G401.6 (cell line): ENCODE data around the gene ALDOC.

Source experiments
- FAIRE-seq: peaks from 2 replicates; lab custom pipeline; 2012; peaks lifted over from hg19 to GRCh38; lab: Jason Lieb, UNC

Gene ALDOC

GRCh38 chr17:28552176-28552999 is 24.3 kb downstream of the ALDOC start, which contains the start of gene UNC119:
Gene UNC119 (minus strand): TSS chr17:28552624. CDS start chr17:28552557, 67 bp downstream.
- no peak for FAIRE-seq

- FAIRE-seq: no peak
Observed at GRCh38 chr17:28551421-28552175, 25.1 kb downstream of the ALDOC start.

GRCh38 chr17:28550858-28551257 is 25.8 kb downstream of the ALDOC start:
- FAIRE-seq: no peak

- no peak for FAIRE-seq
Observed at GRCh38 chr17:28549236-28550132, 27.2 kb downstream of the ALDOC start.

- FAIRE-seq: no peak
Observed at GRCh38 chr17:28548417-28549130, 28.1 kb downstream of the ALDOC start.

- peak; percentile 86 for FAIRE-seq
Observed at GRCh38 chr17:28547623-28548416, 28.9 kb downstream of the ALDOC start.

GRCh38 chr17:28547096-28547622 is 29.5 kb downstream of the ALDOC start:
- no peak for FAIRE-seq

- FAIRE-seq: no peak
Observed at GRCh38 chr17:28545787-28546415, 30.8 kb downstream of the ALDOC start.

- FAIRE-seq: no peak
Observed at GRCh38 chr17:28545141-28545503, 31.6 kb downstream of the ALDOC start.

GRCh38 chr17:28544402-28545140 is 32.1 kb downstream of the ALDOC start:
- FAIRE-seq: no peak

GRCh38 chr17:28541439-28541838 is 35.3 kb downstream of the ALDOC start:
- no peak for FAIRE-seq

- FAIRE-seq: no peak
Observed at GRCh38 chr17:28540231-28540630, 36.5 kb downstream of the ALDOC start.

GRCh38 chr17:28538296-28538895 is 38.3 kb downstream of the ALDOC start:
- FAIRE-seq: no peak

GRCh38 chr17:28537219-28537610 is 39.5 kb downstream of the ALDOC start:
- no peak for FAIRE-seq

GRCh38 chr17:28536532-28537218 is 40.0 kb downstream of the ALDOC start:
- no peak for FAIRE-seq

GRCh38 chr17:28534740-28535375 is 41.8 kb downstream of the ALDOC start:
- FAIRE-seq: no peak

- FAIRE-seq: no peak
Observed at GRCh38 chr17:28533091-28533807, 43.4 kb downstream of the ALDOC start.
